GM23338 (cell line): Measurements from ENCODE around the gene ATG2A. TPM values are rescaled to one million over a fixed set of nuclear protein-coding genes. Genes with fewer than 3 reads are reported as not detected.
A peak's percentile ranks its signal among the peaks of the same experiment; 100 is the strongest.

Experiments used
- ATAC-seq: fragments of 200-7000 bp; cut with Tn5 transposase; 3 replicates; pipeline ENCODE4 v1.9.1; 2020
- DNase-seq: peaks from one replicate; pipeline ENCODE4 v3.0.0-alpha.2; 2015; ENCODE audit warnings: low spot score
- H2AFZ ChIP-seq: fragments of 200-600 bp; sonication (generic); 2 replicates; pipeline ENCODE4 v1.8.0; 2016; ENCODE audit warnings: antibody characterized with exemption, mild to moderate bottlenecking, moderate library complexity
- H3F3A ChIP-seq: fragments of 200-600 bp; sonication (generic); replicated peaks from 2 replicates; pipeline ENCODE4 v1.8.0; 2017; ENCODE audit warnings: antibody characterized with exemption, mixed run types, low read depth
- H3K27ac ChIP-seq: fragments of 200-600 bp; sonication (generic); 2 replicates; pipeline ENCODE4 v1.6.1; 2016; ENCODE audit warnings: low read depth
- H3K27me3 ChIP-seq: fragments of 200-600 bp; sonication (generic); 2 replicates; pipeline ENCODE4 v1.8.0; 2016; ENCODE audit warnings: mild to moderate bottlenecking, mixed run types, moderate library complexity; ENCODE audit not compliant: insufficient read depth
- H3K36me3 ChIP-seq: fragments of 200-600 bp; sonication (generic); 2 replicates; pipeline ENCODE4 v1.8.0; 2016; ENCODE audit warnings: mild to moderate bottlenecking; ENCODE audit not compliant: insufficient read depth
- H3K4me1 ChIP-seq: fragments of 200-600 bp; sonication (generic); 2 replicates; pipeline ENCODE4 v1.8.0; 2016; ENCODE audit warnings: mild to moderate bottlenecking, moderate library complexity; ENCODE audit not compliant: insufficient read depth
- H3K4me2 ChIP-seq: fragments of 200-600 bp; sonication (generic); 2 replicates; pipeline ENCODE4 v1.7.1; 2017; ENCODE audit warnings: mixed run types
- H3K4me3 ChIP-seq: fragments of 200-600 bp; sonication (generic); 2 replicates; pipeline ENCODE4 v1.6.1; 2016; ENCODE audit warnings: mixed run types
- H3K79me2 ChIP-seq: fragments of 200-600 bp; sonication (generic); replicated peaks from 2 replicates; pipeline ENCODE4 v1.8.0; 2017; ENCODE audit warnings: mild to moderate bottlenecking; ENCODE audit not compliant: insufficient read depth
- H3K9me2 ChIP-seq: fragments of 200-600 bp; sonication (generic); 2 replicates; pipeline ENCODE4 v1.8.0; 2017; ENCODE audit not compliant: insufficient read depth
- H4K20me1 ChIP-seq: fragments of 200-600 bp; sonication (generic); replicated peaks from 2 replicates; pipeline ENCODE4 v1.8.0; 2017; ENCODE audit warnings: mild to moderate bottlenecking; ENCODE audit not compliant: insufficient read depth
- H3K27ac Mint-ChIP-seq: 2 replicates; pipeline ENCODE4 v1.8.0; 2020; ENCODE audit warnings: inconsistent platforms, mild to moderate bottlenecking, moderate library complexity, mixed read lengths
- H3K27me3 Mint-ChIP-seq: 3 replicates; pipeline ENCODE4 v1.8.0; 2022; ENCODE audit warnings: low read depth, mild to moderate bottlenecking, moderate library complexity, mixed read lengths, inconsistent platforms; ENCODE audit not compliant: insufficient read depth, poor library complexity
- H3K36me3 Mint-ChIP-seq: 3 replicates; pipeline ENCODE4 v1.8.0; 2021; ENCODE audit warnings: low read depth, mild to moderate bottlenecking, inconsistent platforms, moderate library complexity, mixed read lengths
- H3K4me1 Mint-ChIP-seq: 3 replicates; pipeline ENCODE4 v1.8.0; 2020; ENCODE audit warnings: mild to moderate bottlenecking, inconsistent platforms, mixed read lengths
- H3K4me3 Mint-ChIP-seq: 3 replicates; pipeline ENCODE4 v1.8.0; 2021; ENCODE audit warnings: moderate library complexity, mild to moderate bottlenecking, inconsistent platforms, mixed read lengths
- H3K9me3 Mint-ChIP-seq: 3 replicates; pipeline ENCODE4 v1.8.0; 2020; ENCODE audit warnings: moderate library complexity, mild to moderate bottlenecking, inconsistent platforms, mixed read lengths
- EZH2phosphoT487 ChIP-seq: fragments of 200-600 bp; sonication (generic); IDR thresholded peaks from one replicate; pipeline ENCODE4 v1.8.1; 2018; ENCODE audit warnings: antibody characterized with exemption; ENCODE audit not compliant: unreplicated experiment
- JUNB ChIP-seq: IDR thresholded peaks from one replicate; pipeline ENCODE4 v1.6.1; 2016; ENCODE audit warnings: antibody characterized with exemption; ENCODE audit not compliant: unreplicated experiment
- POLR2AphosphoS5 ChIP-seq: IDR thresholded peaks from 2 replicates; pipeline ENCODE4 v1.6.1; 2016; ENCODE audit warnings: antibody characterized with exemption, low read depth
- REST ChIP-seq: IDR thresholded peaks from one replicate; pipeline ENCODE4 v1.6.1; 2018; ENCODE audit warnings: antibody characterized with exemption; ENCODE audit not compliant: unreplicated experiment
- STAT1 ChIP-seq: IDR thresholded peaks from one replicate; pipeline ENCODE4 v1.6.1; 2016; ENCODE audit warnings: antibody characterized with exemption; ENCODE audit not compliant: unreplicated experiment
- ZNF462 ChIP-seq: fragments of 250-450 bp; sonication (Bioruptor Pico); IDR thresholded peaks from 2 replicates; pipeline ENCODE4 v1.5.0; 2020; ENCODE audit warnings: mild to moderate bottlenecking, moderate library complexity
- polyA plus RNA-seq: library from polyadenylated mRNA; unstranded; fragments of >200 nt; fragmentation: Nextera tagmentation; extraction: Ambion mirVana; gene quantifications from 2 replicates; pipeline ENCODE4 v1.2.1, GENCODE V29; 2016
- total RNA-seq: library from RNA; depleted of rRNA; stranded (reverse); fragments of >200 nt; shearing (Covaris generic); gene quantifications from 2 replicates; pipeline ENCODE4 v1.2.3, GENCODE V29; 2014
- TF ChIP-seq, protein P1 (sequence below), 2 experiments: fragments of 200-600 bp in 1 of 2; sonication (generic) in 1 of 2; conservative IDR thresholded peaks; 2 replicates each; pipeline versions ENCODE4 v1.5.1 to v1.6.1; 2016 to 2017; ENCODE audit warnings: antibody characterized with exemption in 2 of 2, low read depth in 2 of 2, mild to moderate bottlenecking in 2 of 2, moderate library complexity in 1 of 2

Gene ATG2A
- total and polyA plus RNA-seq, 2 experiments from 2014 or later: 8.7 to 31.7 TPM

DNA sequence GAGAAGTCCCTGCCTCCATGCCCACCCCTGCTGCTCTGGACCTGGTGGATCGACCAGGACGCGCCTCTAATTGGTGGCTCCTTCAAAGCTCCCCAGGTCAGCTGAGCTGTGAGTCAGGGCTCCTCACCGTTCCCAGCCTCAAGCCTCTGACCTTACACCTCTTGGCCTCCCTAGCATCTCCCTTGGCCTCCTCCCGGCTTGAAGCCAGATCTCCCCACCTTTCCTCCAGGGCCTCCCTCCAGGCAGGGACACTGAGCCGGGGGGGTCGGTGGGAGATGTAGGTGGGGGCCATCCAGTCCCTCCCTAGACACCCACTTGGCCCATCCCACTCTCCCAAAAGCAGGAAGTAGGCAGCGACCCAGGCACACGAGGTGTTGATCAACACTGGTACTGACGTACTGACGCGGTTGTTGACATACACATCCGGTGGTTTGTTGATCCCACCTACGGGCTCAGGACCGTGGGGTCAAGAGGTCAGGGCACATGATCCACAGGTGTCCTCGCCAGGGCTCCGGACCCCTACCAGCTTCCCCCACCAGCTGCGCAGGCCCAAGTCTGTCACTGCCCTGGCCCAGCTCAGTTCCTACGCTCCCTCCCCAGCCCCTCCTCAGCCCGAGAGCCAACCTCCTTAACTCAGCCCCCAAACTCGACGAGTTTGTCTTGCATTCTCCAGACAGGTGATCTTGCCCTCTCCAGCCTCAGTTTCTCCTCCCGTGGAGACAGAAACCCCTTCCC is 802 bp downstream of the ATG2A start (continued):
- TF ChIP-seq REST (no peak), JUNB (no peak), STAT1 (no peak), POLR2AphosphoS5 (no peak), EZH2phosphoT487 (no peak)

- Histone ChIP-seq H4K20me1 (no peaks in the 10 kb centered on the region), H3K36me3 (no peaks in the 10 kb centered on the region), H3K4me1 (peaks cover 8% of the 10 kb centered on the region), H3K4me2 (peak overlapping the region; percentile 84; the same call in 1 of the 2 replicates), H3K9me2 (no peaks in the 10 kb centered on the region), H2AFZ (no peak overlapping the region), H3K4me3 (peak overlapping the region; percentile 70; the same call in 1 of the 2 replicates), H3F3A (no peaks in the 10 kb centered on the region), H3K79me2 (no peaks in the 10 kb centered on the region; the same call in 1 of the 2 replicates), H3K27ac (no peak overlapping the region), H3K27me3 (no peaks in the 10 kb centered on the region)
- Mint-ChIP-seq H3K36me3 (peaks cover 6% of the 10 kb centered on the region), H3K4me1 (peaks cover 17% of the 10 kb centered on the region), H3K4me3 (peak overlapping the region; percentile 91), H3K27ac (no peak overlapping the region), H3K27me3 (peaks cover 7% of the 10 kb centered on the region), H3K9me3 (no peaks in the 10 kb centered on the region)
- DNase-seq (no peak), ATAC-seq (no peak)
- TF ChIP-seq, protein P1, sequence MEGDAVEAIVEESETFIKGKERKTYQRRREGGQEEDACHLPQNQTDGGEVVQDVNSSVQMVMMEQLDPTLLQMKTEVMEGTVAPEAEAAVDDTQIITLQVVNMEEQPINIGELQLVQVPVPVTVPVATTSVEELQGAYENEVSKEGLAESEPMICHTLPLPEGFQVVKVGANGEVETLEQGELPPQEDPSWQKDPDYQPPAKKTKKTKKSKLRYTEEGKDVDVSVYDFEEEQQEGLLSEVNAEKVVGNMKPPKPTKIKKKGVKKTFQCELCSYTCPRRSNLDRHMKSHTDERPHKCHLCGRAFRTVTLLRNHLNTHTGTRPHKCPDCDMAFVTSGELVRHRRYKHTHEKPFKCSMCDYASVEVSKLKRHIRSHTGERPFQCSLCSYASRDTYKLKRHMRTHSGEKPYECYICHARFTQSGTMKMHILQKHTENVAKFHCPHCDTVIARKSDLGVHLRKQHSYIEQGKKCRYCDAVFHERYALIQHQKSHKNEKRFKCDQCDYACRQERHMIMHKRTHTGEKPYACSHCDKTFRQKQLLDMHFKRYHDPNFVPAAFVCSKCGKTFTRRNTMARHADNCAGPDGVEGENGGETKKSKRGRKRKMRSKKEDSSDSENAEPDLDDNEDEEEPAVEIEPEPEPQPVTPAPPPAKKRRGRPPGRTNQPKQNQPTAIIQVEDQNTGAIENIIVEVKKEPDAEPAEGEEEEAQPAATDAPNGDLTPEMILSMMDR (conservative IDR thresholded peaks at IDR 0.05; ENCODE audit: low read depth in 2 of 2): no peak
- TF ChIP-seq ZNF462 (CRISPR knock-in tag): no peak
- no peak for TF ChIP-seq JUNB
Measured at GRCh38 chr11:64915376-64915887, 1.6 kb downstream of the ATG2A start.
